Measurements from ENCODE around the gene MEST. TPM values are rescaled to one million over a fixed set of nuclear protein-coding genes. Genes with fewer than 3 reads are reported as not detected.
"Not testable (repeated sequence)": the region's sequence is repeated elsewhere in the genome, so short reads cannot be mapped to it uniquely, and the experiment has no call there.

MEST gene
- total RNA-seq, 1 experiment from 2014 or later = 37.4 TPM

DNA sequence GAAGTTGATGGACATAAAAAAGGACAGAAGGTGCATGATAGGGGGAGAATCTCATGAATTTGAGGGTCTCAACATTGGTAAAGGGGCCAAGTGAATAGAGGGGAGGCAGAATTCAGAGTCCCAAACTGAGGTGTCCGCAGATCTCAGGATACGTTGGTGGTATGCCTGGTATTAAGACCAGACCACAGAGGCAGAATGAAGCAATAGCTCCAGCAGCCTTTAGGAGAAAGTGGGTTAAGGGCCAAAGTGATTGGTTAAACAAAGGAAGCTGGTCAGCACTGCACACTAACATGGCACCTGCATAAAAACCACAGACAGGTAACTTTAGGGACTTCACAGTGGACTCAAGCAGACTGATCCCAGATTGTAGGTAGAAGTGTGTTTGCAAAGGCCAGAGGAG, 37.5 kb downstream of the MEST start:
- Histone ChIP-seq H3K9me3 (ENCODE audit: low read depth, low read length, poor library complexity, severe bottlenecking) (no peaks in the 10 kb centered on the region), H3K4me1 (ENCODE audit: insufficient read depth, low read length, poor library complexity, severe bottlenecking) (no peaks in the 10 kb centered on the region), H3K27me3 (replicated peaks; ENCODE audit: insufficient read depth, low read depth, low read length, poor library complexity) (no peaks in the 10 kb centered on the region), H3K36me3 (ENCODE audit: insufficient read depth, low read length, poor library complexity, severe bottlenecking) (no peaks in the 10 kb centered on the region), H3K4me3 (ENCODE audit: low read depth, low read length, poor library complexity, severe bottlenecking) (no peak overlapping the region), H3K27ac (ENCODE audit: low read depth, low read length, poor library complexity, severe bottlenecking) (no peak overlapping the region)
- BruUV-seq (replicated peaks) = no TSS peak
- ChIA-PET POLR2A (ENCODE audit: low non-redundant PET) (no interaction called here), CTCF (no interaction called here)
- TF ChIP-seq, protein P1, sequence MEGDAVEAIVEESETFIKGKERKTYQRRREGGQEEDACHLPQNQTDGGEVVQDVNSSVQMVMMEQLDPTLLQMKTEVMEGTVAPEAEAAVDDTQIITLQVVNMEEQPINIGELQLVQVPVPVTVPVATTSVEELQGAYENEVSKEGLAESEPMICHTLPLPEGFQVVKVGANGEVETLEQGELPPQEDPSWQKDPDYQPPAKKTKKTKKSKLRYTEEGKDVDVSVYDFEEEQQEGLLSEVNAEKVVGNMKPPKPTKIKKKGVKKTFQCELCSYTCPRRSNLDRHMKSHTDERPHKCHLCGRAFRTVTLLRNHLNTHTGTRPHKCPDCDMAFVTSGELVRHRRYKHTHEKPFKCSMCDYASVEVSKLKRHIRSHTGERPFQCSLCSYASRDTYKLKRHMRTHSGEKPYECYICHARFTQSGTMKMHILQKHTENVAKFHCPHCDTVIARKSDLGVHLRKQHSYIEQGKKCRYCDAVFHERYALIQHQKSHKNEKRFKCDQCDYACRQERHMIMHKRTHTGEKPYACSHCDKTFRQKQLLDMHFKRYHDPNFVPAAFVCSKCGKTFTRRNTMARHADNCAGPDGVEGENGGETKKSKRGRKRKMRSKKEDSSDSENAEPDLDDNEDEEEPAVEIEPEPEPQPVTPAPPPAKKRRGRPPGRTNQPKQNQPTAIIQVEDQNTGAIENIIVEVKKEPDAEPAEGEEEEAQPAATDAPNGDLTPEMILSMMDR (conservative IDR thresholded peaks at IDR 0.05; ENCODE audit: low read depth, low read length) = no peak
- no peak for TF ChIP-seq EZH2 (IDR thresholded peaks at IDR 0.05; ENCODE audit: borderline replicate concordance, low read depth, low read length, poor library complexity, severe bottlenecking)
- intact Hi-C loops (cut with micrococcal nuclease; ENCODE audit: unreplicated experiment) = no loop called here
- DNase-seq (ENCODE audit: low spot score) = no peak

DNA sequence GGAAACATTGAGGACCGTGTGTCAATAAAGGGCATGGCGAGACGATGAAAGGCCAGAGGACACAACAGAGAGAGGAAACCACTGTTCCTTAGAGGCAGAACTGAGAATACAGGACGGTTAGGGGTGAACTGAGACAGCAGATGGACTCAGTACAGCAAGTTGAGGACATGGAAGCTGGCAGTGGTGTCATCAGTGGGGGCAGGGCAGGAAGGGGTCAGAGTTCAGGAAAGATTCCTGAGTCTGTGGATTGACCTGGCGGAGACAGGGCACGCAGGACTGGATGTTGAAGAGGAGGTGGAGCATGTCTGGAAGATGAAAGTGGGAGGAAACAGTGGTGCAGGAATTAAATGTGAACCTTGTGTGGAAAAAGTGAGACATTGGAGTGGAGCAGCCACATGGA, 46.0 kb downstream of the MEST start:
- BruUV-seq (replicated peaks); H3K36me3 ChIP-seq (ENCODE audit: insufficient read depth, low read length, poor library complexity, severe bottlenecking); DNase-seq (ENCODE audit: low spot score); H3K9me3 ChIP-seq (ENCODE audit: low read depth, low read length, poor library complexity, severe bottlenecking); H3K4me3 ChIP-seq (ENCODE audit: low read depth, low read length, poor library complexity, severe bottlenecking); intact Hi-C loops (cut with micrococcal nuclease; ENCODE audit: unreplicated experiment); H3K27me3 ChIP-seq (replicated peaks; ENCODE audit: insufficient read depth, low read depth, low read length, poor library complexity); H3K4me1 ChIP-seq (ENCODE audit: insufficient read depth, low read length, poor library complexity, severe bottlenecking); CTCF ChIA-PET; POLR2A ChIA-PET (ENCODE audit: low non-redundant PET); H3K27ac ChIP-seq (ENCODE audit: low read depth, low read length, poor library complexity, severe bottlenecking): not testable (repeated sequence)

DNA sequence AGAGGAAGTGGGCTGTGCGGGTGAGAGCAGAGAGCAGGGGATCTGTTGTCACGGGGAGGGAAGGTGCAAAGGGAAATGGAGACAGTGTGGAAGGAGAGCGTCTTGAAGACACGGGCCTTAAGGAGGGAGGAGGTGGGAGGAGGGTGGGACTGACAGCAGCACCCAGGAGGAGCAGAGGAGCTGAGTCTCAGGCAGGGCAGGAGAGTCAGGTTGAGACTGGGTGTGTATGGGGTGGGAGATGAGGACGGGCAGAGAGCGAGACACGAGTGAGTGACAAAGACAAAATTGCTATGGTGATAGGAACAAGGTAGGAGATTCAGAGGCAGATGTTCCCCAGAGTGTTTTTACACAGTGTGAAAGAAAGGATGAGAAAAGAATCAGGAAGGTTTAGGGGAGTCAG, 49.4 kb downstream of the MEST start:
- H3K4me3 ChIP-seq (ENCODE audit: low read depth, low read length, poor library complexity, severe bottlenecking); H3K4me1 ChIP-seq (ENCODE audit: insufficient read depth, low read length, poor library complexity, severe bottlenecking); H3K9me3 ChIP-seq (ENCODE audit: low read depth, low read length, poor library complexity, severe bottlenecking); H3K36me3 ChIP-seq (ENCODE audit: insufficient read depth, low read length, poor library complexity, severe bottlenecking); CTCF ChIA-PET; BruUV-seq (replicated peaks); DNase-seq (ENCODE audit: low spot score); POLR2A ChIA-PET (ENCODE audit: low non-redundant PET); intact Hi-C loops (cut with micrococcal nuclease; ENCODE audit: unreplicated experiment); H3K27me3 ChIP-seq (replicated peaks; ENCODE audit: insufficient read depth, low read depth, low read length, poor library complexity); H3K27ac ChIP-seq (ENCODE audit: low read depth, low read length, poor library complexity, severe bottlenecking): not testable (repeated sequence)

DNA sequence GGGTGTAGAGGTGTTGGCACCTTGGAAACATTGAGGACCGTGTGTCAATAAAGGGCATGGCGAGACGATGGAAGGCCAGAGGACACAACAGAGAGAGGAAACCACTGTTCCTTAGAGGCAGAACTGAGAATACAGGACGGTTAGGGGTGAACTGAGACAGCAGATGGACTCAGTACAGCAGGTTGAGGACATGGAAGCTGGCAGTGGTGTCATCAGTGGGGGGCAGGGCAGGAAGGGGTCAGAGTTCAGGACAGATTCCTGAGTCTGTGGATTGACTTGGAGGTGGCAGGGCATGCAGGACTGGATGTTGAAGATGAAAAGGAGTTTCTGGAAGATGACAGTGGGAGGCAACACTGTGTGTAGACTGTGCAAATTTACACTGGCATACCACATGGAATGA, 50.4 kb downstream of the MEST start:
- H3K4me3 ChIP-seq (ENCODE audit: low read depth, low read length, poor library complexity, severe bottlenecking); intact Hi-C loops (cut with micrococcal nuclease; ENCODE audit: unreplicated experiment); H3K9me3 ChIP-seq (ENCODE audit: low read depth, low read length, poor library complexity, severe bottlenecking); CTCF ChIA-PET; BruUV-seq (replicated peaks); H3K36me3 ChIP-seq (ENCODE audit: insufficient read depth, low read length, poor library complexity, severe bottlenecking); DNase-seq (ENCODE audit: low spot score); H3K4me1 ChIP-seq (ENCODE audit: insufficient read depth, low read length, poor library complexity, severe bottlenecking); H3K27ac ChIP-seq (ENCODE audit: low read depth, low read length, poor library complexity, severe bottlenecking); POLR2A ChIA-PET (ENCODE audit: low non-redundant PET); H3K27me3 ChIP-seq (replicated peaks; ENCODE audit: insufficient read depth, low read depth, low read length, poor library complexity): not testable (repeated sequence)

DNA sequence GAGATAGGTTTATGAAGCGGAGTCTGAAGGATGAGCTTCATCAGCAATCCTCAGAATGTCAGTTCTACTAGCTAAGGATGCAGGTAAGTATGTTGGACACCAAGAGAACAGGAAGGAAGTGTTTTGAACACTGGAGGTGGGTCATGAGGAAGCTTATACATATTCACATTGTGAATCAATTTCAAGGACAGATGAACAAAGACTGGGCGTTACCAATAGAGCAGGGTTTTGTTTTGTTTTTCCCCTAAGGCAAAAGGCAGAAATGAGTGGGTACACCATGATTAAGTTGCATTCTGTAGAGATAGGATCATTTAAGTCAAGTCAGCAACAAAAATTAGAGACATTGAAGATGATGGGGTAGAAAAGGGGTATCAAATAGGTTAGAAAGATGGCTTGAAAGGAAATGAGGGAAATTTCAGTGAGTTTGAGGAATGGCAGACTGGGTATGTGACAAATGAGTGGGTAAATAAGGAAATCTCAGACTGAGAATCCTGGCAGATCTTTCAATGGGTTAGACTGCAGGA, 51.7 kb downstream of the MEST start:
- intact Hi-C loops (cut with micrococcal nuclease; ENCODE audit: unreplicated experiment) = no loop called here
- Histone ChIP-seq H3K4me3 (ENCODE audit: low read depth, low read length, poor library complexity, severe bottlenecking) (no peak overlapping the region), H3K9me3 (ENCODE audit: low read depth, low read length, poor library complexity, severe bottlenecking) (no peaks in the 10 kb centered on the region), H3K27me3 (replicated peaks; ENCODE audit: insufficient read depth, low read depth, low read length, poor library complexity) (no peaks in the 10 kb centered on the region), H3K27ac (ENCODE audit: low read depth, low read length, poor library complexity, severe bottlenecking) (no peak overlapping the region), H3K4me1 (ENCODE audit: insufficient read depth, low read length, poor library complexity, severe bottlenecking) (no peaks in the 10 kb centered on the region), H3K36me3 (ENCODE audit: insufficient read depth, low read length, poor library complexity, severe bottlenecking) (no peaks in the 10 kb centered on the region)
- ChIA-PET CTCF (no interaction called here), POLR2A (ENCODE audit: low non-redundant PET) (no interaction called here)
- no peak for DNase-seq (ENCODE audit: low spot score)
- no TSS peak for BruUV-seq (replicated peaks)
- TF ChIP-seq, protein P1 (conservative IDR thresholded peaks at IDR 0.05; ENCODE audit: low read depth, low read length) = no peak
- no peak for TF ChIP-seq EZH2 (IDR thresholded peaks at IDR 0.05; ENCODE audit: borderline replicate concordance, low read depth, low read length, poor library complexity, severe bottlenecking)

Measured in A673 (cell line).